ENCODE measurements around the gene XCL1. TPM values are rescaled to one million over a fixed set of nuclear protein-coding genes. Genes with fewer than 3 reads are reported as not detected.

Gene XCL1
- total RNA-seq, 1 donor from 2014 or later, result not detected

DNA sequence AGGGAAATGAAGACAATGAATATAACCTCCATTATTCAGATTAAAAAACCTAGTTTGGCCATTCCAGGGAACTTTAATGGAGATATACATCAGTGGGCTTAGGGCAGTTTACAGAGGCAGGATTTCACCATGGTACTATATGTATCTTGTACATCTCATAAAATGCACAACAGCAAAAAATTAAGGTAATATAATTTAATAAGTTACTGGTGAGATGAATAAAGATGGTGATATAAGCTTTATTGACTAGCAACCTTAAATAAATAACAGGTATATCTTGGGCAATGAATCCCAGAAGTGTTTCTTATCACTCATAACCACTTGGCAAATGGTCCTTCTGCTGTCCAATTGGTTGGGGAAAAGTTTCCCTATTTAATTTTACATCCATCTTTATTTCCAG is 29.0 kb downstream of the XCL1 start:
- no peak for DNase-seq (ENCODE audit: low spot score)

DNA sequence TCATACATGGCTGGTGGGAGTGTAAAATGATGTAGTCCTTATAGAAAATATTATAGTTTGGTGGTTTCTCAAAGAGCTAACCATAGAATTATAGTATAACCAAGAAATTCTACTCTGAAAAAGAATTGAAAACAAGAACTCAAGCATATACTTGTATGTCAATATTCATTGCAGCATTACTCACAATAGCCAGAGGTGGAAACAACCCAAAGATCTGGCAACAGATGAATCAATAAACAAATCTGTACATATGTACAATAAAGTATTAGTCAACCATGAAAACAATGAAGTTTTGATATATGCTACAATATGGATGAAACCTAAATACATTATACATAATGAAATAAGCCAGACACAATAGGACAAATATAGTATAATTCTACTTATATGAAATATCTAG is 29.7 kb downstream of the XCL1 start:
- DNase-seq (ENCODE audit: low spot score), result no peak

DNA sequence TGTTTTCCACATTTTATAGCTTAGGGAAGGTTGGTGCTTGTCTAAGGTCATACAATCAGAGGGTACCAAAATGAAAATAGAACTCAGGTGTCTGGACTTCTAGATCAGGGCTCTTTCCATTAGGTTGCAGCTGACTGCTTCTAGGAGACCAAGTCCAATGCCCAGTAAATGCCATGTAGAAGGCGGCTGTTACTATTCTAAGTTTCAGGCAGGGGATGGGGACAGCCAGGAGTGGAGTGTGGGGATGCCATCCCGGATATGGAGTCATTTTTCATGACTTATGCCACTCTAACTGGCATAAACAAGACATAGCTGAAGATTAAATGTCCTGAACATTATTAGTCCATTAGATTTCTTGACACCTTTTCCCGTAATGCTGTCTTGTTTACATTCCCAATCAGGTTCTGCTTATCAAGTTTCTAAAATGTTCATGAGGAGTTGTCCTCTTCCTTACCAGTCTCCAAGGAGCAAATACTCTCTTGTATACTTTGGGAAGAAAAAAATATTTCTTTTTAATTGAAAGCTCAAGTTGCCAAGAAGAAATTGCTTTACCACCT is 31.5 kb downstream of the XCL1 start:
- DNase-seq (ENCODE audit: low spot score), result no peak

DNA sequence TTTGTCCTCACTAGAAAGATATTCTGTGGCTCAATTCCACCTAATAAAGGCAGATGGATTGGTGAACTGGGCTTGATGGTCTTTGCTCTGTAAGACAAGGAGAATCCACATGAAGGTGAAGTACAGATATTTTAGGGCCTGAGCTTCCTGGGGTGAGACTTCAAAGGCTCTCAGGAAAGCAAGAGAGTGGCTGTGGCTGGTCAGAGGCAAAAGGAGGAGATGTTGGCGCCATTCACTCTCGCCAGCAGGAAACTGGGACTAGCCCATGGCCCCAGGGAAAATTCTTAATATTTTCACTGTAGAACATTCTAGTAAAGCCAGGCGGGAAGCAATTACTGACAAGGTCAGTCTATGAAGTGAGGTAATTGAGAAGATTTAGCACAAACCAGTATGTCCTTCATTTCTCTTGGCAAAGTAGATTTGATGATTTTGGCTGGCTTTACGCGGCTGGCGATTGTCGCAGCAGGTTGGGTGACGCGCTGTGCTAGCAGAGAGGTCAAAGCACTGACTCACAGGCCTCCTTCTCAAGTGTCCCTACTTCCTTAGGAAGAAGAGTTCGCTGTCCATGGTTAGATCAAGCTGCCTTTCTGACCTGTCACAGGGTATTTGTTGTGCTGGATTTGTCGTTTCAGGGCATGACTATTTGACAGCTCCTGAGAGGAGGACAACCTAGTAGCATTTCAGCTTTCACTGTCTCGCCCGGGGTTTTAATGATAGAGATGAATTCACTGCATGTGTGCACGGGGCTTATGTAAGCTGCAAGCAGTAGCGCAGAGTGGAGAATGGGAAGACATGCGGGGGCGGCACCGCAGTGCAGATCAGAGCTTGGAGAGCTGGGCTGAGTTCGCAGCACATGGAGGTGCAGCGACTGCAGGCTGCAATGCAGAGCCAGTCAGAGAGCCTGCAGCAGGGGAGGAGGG is 32.7 kb downstream of the XCL1 start:
- DNase-seq (ENCODE audit: low spot score), result no peak

DNA sequence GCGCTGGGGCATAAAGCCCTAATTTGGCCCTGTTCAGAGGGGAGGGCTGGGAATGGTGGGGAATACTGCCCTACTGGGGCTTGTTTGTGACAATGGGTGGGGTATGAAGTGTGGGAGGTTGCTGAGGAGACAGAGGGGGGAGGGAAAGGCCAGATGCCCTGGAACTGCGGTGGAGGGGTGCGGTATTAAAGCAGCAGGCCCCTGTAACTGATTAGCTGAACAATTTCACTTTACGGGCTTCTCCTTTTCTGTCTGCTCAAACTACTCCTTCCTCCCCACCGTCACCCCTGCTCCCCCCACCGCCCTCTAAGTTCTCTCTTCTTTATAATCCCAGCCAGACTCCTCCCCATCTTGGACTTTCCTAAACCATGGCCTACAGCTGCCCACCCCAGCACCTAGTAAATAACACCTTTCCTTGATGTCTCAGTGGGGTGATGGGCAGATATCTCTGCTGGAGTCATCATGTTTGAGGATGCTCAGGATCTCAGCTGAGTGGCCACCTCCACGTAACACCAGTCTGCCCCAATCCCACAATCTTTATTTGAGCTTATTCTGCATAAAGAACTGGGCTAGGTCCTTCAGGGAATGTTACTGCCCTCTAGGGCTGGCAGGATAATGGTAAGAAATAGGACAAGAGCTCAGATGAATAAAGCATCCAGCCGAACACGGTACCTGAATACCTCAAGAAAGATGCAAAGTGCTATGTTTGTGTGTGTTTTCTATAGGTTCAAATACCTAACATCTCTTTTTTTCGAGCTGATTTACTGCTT is 33.5 kb downstream of the XCL1 start:
- DNase-seq (ENCODE audit: low spot score), result no peak

DNA sequence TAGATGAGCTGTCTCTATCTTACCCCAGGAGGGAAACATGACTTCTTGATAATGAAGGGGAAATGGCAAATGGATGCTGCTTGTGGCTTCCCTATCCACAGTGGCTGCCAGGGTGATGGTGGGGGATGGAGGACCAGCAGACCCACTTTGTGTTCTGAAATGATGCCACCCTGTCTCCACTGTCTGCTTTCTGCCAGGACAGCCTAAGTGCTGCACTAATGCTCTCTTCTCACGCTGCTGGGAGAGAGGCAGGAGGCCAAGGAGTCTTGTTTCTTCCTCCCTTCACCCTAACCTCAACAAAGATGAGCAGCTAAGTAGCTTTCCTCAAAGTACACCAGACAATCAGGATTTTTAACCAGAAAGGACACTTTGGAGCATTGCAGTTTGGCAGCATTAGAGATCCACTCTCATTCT is 36.6 kb downstream of the XCL1 start:
- DNase-seq (ENCODE audit: low spot score), result no peak

DNA sequence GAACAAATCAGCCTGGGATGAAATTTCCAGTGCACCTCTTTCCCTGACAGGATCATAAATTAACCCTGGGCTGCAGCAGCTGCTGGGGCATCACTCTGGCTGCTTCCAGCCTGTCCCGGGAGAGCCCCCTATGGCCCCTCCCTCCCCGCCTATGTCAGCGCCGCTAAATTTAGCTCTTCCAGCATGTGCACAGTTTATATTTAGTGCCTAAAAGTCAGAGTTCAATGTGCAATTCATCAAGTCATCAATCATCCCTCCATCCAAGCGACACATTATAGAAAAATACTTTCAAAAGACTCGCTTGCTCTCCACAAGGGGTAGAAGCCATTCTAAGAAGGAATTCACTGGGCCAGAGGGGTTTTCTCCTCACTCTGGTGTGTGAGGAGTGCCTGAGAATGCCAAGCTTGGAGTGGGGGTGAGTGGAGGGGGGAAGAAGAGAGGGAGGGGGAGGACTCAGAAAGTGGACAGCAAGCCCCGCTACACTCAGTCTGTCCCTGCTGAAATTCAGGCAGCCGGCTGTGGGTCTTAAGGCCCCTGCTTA is 37.4 kb downstream of the XCL1 start:
- no peak for DNase-seq (ENCODE audit: low spot score)

DNA sequence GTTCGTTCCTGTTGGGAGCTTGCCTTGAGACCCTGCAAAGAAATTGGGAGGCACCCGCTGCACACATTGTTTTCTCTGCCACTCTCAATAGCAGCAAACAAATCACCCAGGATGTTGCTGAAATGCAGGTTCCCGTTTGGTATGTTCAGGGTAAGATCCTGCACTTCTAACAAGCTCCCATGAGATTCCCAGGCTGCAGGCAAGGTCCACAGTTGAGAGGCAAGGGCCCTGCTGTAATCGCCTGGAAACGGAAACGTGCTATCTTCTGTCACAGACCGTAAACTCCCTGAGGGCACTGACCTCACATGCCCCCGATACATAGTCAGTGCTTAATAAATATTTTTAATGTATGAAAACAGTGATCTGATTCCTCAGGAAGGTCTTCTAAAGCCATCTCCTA is 37.8 kb downstream of the XCL1 start:
- no peak for DNase-seq (ENCODE audit: low spot score)

DNA sequence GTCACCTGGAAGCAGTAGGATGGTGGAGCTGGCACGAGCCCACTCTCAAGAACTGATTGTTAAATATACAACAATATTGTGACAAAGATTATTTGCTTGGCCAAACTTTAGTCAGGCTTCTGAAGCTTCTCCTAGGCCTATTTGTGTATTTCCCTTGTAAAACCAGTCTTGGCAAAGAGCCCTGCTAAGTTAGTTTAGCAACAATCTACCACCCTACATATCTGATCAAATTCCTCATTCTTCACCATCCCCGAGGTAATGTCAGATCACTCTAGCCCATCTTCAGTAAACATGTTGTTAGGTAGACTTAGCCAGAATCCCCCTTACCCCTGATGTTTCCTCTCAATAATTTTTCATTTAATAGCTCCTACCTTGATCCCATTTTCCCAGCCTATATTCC is 39.6 kb downstream of the XCL1 start:
- DNase-seq (ENCODE audit: low spot score), result no peak

DNA sequence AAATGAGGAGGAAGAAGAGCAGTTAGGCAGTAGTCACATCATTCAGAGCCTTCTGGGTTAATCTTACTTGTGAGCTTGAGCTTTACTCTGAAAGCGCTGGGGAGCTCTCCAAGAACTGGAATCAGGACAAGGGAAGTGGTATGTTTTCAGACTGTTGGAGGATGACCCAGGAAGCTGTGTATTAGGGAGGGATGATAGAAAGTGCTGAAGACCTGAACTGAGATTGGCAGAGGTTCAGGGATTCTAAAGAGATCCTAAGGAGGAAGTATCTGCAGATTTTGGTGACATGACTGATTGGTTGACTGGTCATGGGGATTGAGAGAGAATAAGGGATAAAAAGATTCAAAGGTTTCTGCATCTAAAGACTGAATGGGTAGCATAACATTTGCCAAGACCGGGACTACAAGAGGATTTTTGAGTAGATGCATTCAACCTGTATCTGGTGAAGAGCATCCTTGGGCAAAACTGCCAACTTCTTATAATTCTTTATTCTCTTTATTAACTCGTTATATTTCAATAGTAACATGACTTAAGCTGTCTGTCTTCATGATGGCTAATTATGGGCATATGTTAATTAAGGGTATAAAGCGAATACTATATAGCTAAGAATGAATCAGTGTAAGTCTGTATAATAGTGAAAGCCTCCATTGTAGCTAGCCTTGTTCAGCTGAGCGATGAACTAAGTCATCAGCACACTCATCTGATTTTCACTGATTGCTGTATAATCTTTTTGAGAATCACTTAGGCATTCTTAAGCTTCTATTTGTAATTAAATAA is 41.8 kb downstream of the XCL1 start:
- no peak for DNase-seq (ENCODE audit: low spot score)

DNA sequence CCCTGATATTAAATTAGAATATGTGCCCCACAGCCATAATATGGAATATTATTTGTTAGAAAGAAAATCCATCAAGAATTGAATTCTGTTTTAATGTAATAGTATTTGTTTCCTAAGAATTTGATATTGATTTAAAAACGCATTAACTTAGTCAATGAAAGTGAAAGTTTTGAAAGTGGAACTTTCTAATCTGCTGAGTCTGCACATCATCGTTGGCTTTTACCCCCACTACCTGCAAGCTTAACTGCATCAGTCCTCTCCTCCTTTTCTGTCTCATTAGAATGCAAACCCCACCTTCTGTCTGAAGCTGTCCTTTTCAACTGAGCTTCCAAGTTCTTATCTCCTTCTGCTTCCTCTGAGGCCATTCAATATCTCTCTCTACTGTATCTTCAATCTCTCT is 42.5 kb downstream of the XCL1 start:
- DNase-seq (ENCODE audit: low spot score), result no peak

DNA sequence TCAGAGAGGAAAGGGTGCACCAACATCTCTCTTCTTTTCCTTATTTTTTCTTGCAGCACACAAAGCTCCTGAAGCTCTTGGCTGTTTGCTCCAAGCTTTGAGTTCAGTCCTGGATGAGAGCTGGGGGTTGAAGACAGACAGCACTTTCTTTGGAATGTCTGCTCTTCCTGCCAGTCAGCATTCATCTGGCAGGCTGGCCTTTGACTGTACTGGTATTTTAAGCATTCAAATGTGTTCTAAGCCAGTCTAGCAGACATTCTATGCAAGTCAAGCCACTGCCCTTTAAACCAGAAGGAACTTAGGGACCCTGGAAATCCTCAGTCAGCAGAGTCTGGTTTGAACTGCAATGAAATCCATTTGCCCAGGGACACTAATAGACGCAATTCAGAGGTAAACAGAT is 45.0 kb downstream of the XCL1 start:
- DNase-seq (ENCODE audit: low spot score), result no peak

DNA sequence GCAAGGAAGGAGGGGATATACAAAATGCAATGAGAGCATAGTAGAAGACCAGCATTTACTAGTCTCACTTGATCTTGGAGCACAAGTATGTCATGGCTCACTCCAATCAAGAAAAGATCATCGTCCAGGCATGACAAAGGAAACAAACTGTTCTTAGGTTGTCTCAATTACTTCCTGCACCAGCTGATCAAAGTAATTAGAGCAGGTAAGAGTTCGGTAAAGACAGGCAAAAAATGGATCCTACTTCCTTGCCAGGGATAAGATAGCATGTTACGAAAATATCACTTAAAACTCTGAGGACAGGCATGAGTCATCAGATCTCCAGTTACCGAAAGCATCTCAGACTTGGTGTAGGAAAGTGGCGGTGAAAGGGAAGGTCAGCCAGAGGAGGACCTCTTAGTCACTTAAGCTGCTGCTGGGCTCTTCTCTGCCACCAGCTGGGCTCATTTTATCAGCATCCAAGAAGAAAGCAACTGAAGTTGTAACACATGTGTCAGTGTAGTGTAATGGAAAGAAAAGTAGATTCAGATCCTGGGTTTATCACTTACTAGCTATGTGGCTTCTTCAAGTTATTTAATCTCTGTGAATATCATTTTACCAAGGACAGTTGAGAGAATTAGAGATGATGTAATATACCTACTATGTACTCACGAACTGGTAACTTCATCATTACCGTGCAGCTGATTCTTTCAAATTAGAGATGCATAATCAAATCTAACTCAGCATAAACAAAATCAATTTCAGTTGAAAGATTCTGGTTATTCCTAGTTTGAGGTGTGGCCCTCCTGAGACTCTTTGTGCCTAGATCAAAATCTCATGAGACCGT is 46.8 kb downstream of the XCL1 start:
- peak; percentile 48 for DNase-seq (ENCODE audit: low spot score)

DNA sequence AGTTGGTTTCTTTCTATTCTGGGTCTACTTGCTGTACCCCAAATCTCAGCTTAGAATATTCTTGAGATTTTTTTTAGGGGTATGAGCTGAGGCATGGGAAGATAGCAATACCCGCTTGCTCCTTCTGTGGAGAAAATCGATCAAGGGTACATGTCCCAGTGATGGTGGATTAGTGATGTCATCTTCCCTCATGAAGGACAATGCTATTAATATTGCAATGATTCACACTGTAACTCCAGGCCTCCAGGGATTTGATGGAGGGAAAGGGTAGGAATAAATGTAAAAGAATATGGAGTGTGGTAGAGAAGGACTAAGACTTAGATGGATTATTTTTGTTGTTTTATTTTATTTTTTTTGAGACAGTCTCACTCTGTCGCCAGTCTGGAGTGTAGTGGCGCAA is 47.4 kb downstream of the XCL1 start:
- DNase-seq (ENCODE audit: low spot score), result no peak

DNA sequence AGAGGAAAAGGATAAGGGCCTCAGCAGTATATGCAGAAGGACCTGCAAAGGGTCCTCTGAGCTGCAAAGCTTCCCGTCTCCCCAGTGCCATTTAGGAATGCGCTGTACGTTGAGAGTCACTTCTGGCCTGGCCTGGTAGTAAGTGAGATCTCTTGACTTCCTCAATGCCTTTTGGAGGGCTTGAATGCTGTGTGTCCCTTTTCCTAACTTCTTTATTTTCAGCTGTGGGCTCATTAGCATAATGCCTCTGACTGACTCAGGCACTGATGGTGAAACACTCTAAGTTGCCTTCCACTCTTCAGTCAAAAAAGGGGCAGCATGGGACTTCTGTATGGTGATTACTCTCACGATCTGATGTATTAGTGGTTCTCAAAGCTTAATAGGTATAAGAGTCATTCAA is 49.9 kb downstream of the XCL1 start:
- DNase-seq (ENCODE audit: low spot score), result no peak

DNA sequence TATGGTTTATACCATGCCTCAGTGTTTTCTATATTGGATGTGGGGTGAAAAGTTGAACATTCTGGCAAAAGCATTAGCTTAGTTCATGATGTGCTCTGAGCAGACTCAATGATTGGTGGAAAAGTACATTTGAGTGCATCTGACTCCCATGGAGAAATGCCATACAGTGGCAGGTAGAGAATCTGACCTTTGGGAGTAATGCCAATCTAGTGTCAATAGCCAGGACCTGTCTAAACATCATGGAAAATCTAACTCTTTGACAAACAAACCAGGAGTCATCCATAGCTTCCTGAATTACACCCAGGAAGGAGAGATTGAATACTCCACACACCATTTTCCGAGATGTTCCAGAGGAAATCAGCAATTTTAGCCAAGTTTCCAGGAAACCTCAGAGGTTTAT is 51.0 kb downstream of the XCL1 start:
- DNase-seq (ENCODE audit: low spot score), result no peak

DNA sequence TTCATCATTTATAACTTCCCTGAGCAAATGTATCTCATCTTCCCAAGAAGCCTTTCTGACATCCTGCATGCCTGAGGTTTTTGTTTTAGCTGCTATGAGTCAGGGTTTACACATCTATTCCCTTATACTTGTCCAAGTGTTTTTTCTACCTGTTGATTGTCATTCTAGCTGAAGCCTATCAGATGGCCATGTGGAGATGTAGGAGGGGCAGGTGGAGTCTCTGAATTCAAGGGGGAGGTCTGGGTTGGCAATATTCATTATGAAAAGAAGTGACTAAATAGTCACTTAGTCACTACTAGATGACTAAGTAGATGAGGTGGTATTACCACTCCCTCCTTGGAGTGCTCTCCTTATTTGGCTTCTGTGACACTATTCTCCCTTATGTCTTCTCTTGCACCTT is 52.4 kb downstream of the XCL1 start:
- no peak for DNase-seq (ENCODE audit: low spot score)

DNA sequence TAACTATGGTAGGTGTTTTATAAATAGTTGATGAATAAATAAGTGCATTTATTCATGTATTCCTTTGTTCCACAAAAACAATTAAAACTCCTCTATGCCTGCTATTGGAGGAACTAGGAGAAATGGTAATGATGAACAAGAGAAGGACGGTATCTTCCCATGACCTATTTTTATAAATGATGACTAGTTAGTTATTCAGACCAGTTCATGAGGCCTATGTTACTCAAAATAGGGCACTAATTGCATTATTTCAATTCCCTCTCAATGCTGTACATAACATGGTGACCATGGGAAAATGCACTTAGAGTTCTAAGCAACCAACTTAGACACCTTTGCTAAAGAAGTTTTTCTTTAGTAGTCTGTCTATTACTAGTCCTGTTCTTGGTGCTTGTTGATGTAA is 53.1 kb downstream of the XCL1 start:
- DNase-seq (ENCODE audit: low spot score), result no peak
